GM12891 (cell line): ENCODE results near the gene LIN9.

Experiments used
- PAX5 ChIP-seq: IDR thresholded peaks from 2 replicates; pipeline ENCODE4 v1.6.1; 2011; ENCODE audit warnings: low read length, moderate library complexity, mild to moderate bottlenecking; ENCODE audit not compliant: insufficient read depth, severe bottlenecking
- POLR2A ChIP-seq: IDR thresholded peaks from 2 replicates; pipeline ENCODE4 v1.6.1; 2011; ENCODE audit warnings: low read depth, low read length, control low read depth
- POLR2AphosphoS5 ChIP-seq: IDR thresholded peaks from 2 replicates; pipeline ENCODE4 v1.6.1; 2011; ENCODE audit warnings: low read depth, low read length, control low read depth

DNA sequence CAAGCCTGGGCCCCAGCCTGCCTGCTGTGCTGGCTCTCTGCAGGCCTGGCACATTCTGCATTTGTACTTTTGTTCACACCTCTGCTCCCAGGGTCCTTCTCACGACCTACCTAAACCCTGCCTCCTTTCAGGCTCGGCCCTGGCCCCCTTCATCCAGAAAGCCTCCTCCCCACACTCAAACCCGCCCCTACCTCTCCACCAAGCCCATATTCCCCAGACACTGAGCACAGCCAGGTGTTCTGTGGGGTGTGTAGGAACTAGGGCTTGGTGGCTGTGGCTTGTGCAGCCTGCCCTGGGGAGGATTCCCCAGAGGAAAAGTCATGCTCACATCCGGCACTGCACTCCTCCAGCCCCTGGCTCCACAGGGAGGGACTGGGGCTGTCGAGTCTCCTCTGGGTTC is 93.7 kb downstream of the LIN9 start:
- TF ChIP-seq POLR2A: no peak
- no peak for TF ChIP-seq PAX5
- no peak for TF ChIP-seq POLR2AphosphoS5
